GM12873 (cell line): ENCODE results near the gene RNF113A.

Experiments used
- TF ChIP-seq, protein P1 (sequence below): IDR thresholded peaks from 2 replicates; pipeline ENCODE4 v1.5.1; 2012; ENCODE audit warnings: low read depth, mild to moderate bottlenecking, moderate library complexity, low read length, control low read depth; ENCODE audit not compliant: insufficient read depth; ENCODE audit errors: missing control alignments

RNF113A gene

DNA sequence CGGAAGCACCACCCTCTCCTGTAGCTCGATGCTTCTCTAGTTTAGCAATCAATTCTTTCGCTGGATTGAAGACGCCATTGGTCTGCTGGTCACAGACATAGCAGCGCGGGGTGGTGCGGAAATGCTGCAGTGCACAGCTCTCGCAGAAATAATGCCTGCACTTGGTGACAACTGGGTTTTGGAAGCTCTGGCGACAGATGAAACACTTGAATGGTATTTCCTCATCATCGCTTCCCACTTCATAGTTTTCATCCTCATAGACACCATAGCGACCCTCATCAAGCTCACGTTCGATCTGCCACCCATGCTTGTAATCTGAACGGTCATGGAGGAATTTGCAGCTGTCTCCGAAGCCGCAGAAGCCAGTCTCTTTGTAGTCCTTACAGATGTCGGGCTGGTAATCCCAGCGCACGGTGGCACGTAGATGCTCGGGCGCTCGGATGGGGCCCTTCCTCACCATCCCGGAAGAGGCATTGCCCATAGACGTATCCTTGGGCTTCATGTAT, 854 bp downstream of the RNF113A start:
- TF ChIP-seq, protein P1, sequence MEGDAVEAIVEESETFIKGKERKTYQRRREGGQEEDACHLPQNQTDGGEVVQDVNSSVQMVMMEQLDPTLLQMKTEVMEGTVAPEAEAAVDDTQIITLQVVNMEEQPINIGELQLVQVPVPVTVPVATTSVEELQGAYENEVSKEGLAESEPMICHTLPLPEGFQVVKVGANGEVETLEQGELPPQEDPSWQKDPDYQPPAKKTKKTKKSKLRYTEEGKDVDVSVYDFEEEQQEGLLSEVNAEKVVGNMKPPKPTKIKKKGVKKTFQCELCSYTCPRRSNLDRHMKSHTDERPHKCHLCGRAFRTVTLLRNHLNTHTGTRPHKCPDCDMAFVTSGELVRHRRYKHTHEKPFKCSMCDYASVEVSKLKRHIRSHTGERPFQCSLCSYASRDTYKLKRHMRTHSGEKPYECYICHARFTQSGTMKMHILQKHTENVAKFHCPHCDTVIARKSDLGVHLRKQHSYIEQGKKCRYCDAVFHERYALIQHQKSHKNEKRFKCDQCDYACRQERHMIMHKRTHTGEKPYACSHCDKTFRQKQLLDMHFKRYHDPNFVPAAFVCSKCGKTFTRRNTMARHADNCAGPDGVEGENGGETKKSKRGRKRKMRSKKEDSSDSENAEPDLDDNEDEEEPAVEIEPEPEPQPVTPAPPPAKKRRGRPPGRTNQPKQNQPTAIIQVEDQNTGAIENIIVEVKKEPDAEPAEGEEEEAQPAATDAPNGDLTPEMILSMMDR, result no peak

DNA sequence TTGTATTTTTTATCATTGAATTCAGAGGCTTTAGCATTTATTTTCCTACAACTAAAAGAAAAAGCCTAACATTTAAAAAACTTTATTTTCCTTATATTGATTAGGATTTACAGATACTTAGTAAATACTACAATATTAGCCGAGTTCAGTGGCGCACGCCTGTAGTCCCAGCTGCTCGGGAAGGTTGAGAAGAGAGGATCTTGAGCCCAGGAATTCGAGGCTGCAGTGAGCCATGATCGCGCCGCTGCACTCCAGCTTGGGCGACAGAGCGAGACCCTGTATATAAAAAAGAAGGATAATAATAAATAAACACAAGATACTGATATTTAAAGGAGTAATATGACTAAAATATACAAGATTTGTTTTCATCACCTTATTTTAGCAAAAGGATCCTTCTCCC, 18.1 kb downstream of the RNF113A start:
- TF ChIP-seq, protein P1, result no peak

- TF ChIP-seq, protein P1, result no peak
Measured at GRCh38 chrX:119852382-119853353, 18.9 kb downstream of the RNF113A start, which contains the start of gene UPF3B. Gene UPF3B, minus strand, starts transcription at chrX:119852963. Its CDS starts 35 bp downstream, at chrX:119852928.

- TF ChIP-seq, protein P1, result no peak
Measured at GRCh38 chrX:119833905-119834304, 37.6 kb downstream of the RNF113A start.

GRCh38 chrX:119828446-119828845, 43.1 kb downstream of the RNF113A start:
- TF ChIP-seq, protein P1, result no peak

- TF ChIP-seq, protein P1, result no peak
Measured at GRCh38 chrX:119826399-119826959, 45.1 kb downstream of the RNF113A start.
